Mononuclear cell (primary cell): Measurements from ENCODE around the gene GORASP1. TPM values are rescaled to one million over a fixed set of nuclear protein-coding genes. Genes with fewer than 3 reads are reported as not detected.

ENCODE experiments used
- H3K27me3 ChIP-seq: 2 replicates; pipeline ENCODE4 v1.6.0; 2011; ENCODE audit warnings: low read length, control low read depth; ENCODE audit not compliant: insufficient read depth
- H3K4me1 ChIP-seq: 2 replicates; pipeline ENCODE4 v1.5.1; 2011; ENCODE audit warnings: mild to moderate bottlenecking, low read length, control low read depth; ENCODE audit not compliant: insufficient read depth
- H3K4me3 ChIP-seq: 2 replicates; pipeline ENCODE4 v1.5.1; 2011; ENCODE audit warnings: mild to moderate bottlenecking, low read length, moderate library complexity
- H3K9me3 ChIP-seq: 2 replicates; pipeline ENCODE4 v1.5.1; 2011; ENCODE audit warnings: low read depth, mild to moderate bottlenecking, control low read depth, low read length
- total RNA-seq: library from RNA; depleted of rRNA; stranded (reverse); fragments of >200 nt; gene quantifications from one replicate; pipeline ENCODE4 v1.2.3, GENCODE V29; 2012

GORASP1 gene
- total RNA-seq, result 17.9 TPM

DNA sequence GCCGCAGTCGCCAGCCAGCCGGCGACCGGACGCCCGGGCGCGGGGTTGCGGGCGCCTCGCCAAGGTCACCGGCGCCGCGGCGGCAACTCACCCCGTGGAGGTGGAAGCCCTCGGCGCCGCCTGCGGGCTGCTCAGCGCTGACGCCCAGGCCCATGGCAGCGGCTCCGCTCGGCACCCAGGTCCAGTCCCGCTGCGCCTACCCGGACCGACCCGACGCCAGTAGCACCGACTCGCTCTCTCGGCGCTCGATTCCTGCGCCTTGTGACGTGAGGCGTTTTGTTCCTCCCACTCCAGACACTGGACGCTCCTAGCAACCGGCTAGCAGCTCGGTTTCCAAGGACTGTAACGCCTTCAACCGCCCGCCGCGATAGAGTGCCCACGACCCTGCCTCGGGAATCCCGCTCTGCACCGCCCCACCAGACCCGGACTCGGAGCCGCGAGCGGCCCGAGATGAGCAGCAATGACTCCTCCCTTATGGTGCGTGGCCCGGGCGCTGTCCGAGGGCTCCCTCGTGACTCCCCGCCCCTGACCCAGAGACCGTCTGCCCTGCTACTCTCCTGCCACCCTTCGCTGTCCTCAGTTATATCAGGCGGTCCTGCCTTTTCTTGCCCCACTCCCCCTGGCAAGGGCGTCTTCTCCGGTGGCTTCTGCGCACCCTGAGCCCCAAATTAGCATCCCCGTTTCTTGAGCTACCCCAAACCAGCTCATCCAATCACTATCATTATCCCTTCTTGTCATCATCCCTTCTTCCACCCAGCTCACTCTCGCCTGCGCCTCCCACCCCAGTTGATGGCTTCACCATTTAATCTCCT, at the start of gene GORASP1, which contains the start of gene TTC21A:
Gene GORASP1, minus strand, starts transcription at position 240 of the 812 bp plus-strand sequence. Its CDS starts 86 bp downstream, at position 154.
Gene TTC21A, plus strand, starts transcription at position 293 of the 812 bp plus-strand sequence. Its CDS starts 158 bp downstream, at position 451.
- Histone ChIP-seq H3K9me3 (no peaks in the 10 kb centered on the region), H3K4me3 (peak within 1 kb of the TSS; percentile 84), H3K4me1 (peaks cover 41% of the 10 kb centered on the region), H3K27me3 (no peaks in the 10 kb centered on the region)

DNA sequence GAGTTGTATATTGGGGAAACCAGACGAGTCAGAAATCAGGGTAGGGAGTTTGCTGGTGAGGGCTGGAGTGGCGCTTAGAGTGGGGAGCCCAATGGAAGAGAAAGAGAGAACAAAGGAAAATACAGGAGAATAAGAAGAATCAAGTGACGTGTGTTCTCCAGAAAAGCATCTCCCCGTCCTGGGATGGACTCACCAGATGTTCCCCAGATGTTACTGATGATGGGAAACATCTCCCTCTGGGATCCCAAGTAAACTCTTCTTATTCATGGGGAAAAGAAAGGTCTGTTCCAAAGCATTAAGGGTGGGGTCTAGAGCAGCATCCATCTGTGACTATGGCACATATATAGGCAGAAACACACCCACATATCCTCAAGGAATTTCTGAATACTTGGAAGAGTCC, 49.0 kb upstream of the GORASP1 start:
- H3K27me3 ChIP-seq, result no peaks in the 10 kb centered on the region
- peaks cover 14% of the 10 kb centered on the region for H3K4me1 ChIP-seq
- no peak overlapping the region for H3K4me3 ChIP-seq
- H3K9me3 ChIP-seq, result no peaks in the 10 kb centered on the region

DNA sequence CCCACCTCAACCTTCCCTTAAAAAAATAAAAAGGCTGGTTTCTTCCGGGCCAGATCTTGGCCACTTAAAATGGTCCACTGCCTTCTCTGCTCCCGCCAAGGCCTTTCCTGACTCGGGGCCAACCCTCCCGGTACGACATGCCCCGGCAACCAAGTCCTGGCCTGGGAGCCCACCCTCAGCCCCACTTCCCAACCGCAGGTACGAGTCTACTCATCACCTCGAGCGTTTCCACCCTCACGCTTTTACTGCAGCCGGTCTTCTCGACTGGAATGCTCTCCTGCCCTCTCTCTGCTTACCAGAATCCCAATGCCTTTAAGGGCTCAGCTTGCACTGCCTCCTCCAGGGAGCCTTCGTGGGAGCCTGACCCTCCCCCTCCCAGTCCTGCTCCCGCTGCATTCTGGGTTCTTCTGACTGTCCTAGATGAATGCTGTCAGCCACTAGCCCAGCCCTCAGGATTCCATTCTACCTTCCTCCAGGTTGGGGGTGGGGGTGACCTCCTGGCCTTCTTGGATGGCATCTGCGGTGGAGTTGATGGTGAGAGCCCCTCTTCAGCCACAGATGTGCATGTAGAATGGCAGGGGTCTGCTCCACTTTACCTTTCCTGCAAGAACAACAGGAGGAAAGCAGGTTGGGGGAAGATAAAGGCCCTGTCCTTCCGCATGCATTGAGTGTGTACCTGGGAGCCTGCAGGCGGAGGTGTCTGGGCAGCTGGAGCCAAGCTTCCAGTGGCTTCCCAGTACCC, 47.0 kb upstream of the GORASP1 start:
- peaks cover 34% of the 10 kb centered on the region for H3K4me1 ChIP-seq
- no peaks in the 10 kb centered on the region for H3K9me3 ChIP-seq
- H3K4me3 ChIP-seq, result no peak overlapping the region

DNA sequence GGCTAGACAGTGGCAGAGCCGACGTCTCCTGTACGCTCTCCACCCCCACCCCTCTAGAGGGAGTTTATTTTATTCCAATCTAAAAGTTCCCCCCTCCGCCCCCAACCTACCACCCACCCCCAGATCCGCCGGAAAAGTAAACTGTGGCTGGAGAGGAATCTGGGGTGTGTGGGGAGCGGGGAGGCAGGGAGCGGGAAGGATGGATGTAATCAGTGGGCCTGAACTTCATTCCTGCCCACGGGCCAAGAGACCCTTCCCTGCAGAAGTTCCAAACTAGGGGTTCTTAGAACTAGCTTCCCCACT, 46.5 kb upstream of the GORASP1 start:
- no peaks in the 10 kb centered on the region for H3K9me3 ChIP-seq
- no peaks in the 10 kb centered on the region for H3K27me3 ChIP-seq
- H3K4me1 ChIP-seq, result peaks cover 39% of the 10 kb centered on the region
- peak overlapping the region; percentile 93 for H3K4me3 ChIP-seq

More for the DNA sequence above, 47.0 kb upstream of the GORASP1 start:
- no peaks in the 10 kb centered on the region for H3K27me3 ChIP-seq

DNA sequence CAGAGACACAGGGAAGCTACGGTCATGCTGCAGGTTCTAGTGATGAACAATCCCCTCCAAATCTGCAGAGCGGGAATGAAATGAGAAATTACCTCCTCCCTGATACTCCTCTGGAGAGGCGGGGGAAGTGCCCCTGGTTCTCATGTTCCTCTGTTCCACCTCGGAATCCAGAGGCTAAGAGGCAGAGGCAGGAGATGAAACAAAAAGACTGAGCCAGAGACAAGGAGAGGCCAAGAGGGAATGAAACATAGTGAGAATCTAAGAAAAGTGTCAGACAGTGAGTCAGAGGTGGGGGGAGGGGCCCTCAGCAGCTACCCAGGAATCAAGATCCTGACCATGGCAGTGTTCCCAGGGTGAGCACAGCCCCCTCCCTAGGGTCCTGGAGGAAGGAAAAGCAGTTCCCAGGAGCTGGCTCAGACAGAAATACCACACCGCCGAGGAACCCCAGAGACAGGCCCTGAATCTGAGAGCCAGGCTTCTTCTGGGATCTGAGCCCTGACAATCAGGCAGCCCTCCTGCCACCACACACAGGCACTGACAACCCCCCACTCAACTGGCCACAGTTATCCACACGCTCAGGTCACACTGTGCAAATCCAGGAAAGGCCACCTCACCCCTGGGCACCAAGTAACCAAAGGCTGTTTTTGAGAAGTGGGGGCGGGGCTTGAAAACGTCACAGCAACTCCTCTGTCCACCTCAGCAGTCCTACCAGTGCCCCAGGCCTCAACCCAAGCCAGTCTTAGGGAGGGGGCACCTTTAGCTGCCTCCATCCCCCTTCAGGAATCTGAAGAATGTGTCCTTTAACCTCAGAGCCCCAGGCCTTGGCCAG, 43.6 kb upstream of the GORASP1 start:
- Histone ChIP-seq H3K9me3 (no peaks in the 10 kb centered on the region), H3K4me3 (no peak overlapping the region), H3K27me3 (no peaks in the 10 kb centered on the region), H3K4me1 (peaks cover 68% of the 10 kb centered on the region)

DNA sequence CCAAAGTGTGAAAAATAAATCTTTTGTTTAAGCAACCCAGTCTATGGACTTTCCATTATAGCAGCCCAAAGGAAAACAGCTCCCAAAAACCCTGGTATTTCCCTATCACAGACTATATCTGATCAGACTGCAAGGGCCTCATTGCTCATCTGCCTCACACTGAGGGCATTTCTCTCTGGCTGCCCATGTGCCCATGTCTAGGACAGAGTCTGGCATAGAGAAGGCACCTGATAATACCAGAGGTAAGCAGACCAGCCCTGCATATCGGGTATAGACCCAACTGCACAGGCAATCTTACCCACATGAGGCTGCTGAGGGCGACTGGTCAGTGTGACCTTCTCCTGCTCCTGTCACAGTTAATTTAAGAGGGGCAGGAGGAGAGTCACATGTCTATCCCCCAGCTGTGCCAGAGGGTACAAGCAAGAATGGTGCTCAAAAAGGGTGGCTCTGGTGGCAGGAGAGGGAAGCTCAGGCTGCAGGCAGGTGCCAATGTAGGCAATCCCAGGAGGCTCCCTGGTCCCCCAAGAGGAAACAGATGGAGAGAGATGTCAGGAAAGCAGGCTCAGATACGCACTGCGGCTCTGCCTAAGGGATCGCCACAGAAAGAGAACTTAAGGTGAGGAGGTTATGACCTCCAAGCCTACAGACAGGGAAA, 42.8 kb upstream of the GORASP1 start:
- Histone ChIP-seq H3K4me3 (no peak overlapping the region), H3K4me1 (peaks cover 72% of the 10 kb centered on the region), H3K27me3 (no peaks in the 10 kb centered on the region), H3K9me3 (no peaks in the 10 kb centered on the region)

DNA sequence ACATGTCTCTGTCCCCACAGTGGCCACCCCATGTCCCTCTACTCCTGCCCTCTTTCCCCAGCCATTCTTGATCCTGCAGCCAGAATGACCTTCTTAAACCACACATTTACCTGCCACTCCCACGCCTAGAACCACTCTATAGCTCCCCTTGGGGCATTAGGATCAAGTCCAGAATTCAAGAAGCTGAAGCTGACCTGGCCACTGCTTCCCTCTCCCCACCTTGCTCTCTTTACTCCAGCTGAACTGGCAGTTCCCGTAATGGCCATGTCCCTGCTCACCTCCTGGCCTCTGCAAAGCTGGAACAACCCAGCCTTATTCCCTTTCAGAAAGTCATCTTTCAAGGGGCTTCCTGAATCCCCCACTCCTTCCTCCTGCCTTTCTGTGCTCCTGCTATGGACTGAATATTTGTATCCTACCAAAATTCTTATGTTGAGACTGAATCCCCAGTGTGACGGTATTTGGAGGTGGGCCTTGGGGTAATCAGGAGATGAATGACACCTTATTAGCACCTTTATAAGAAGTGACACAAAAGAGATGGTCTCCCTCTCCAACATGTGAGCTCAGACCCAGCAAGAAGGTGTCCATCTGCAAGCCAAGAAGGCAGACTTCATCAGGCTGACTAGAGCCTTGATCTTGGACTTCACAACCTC, 42.2 kb upstream of the GORASP1 start:
- no peaks in the 10 kb centered on the region for H3K27me3 ChIP-seq
- H3K4me3 ChIP-seq, result no peak overlapping the region
- no peaks in the 10 kb centered on the region for H3K9me3 ChIP-seq
- peaks cover 72% of the 10 kb centered on the region for H3K4me1 ChIP-seq

DNA sequence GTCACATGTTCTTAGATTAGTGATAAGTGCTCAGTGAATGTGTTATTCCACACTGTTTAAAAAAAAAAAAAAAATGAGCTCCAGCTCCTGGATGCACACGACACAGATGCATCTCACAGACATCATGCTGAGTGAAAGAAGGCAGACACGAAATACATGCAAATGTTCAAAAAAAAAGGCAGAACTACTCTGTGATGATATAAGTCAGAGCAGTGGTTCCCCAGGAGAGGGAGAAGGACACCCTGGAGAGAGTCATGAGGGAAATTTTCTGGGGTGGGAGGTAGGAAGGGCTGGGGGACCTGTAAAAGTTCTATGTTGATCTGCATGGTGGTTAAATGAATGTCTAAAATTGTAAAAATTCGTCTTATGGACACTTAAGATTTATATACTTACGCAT, 41.6 kb upstream of the GORASP1 start:
- H3K4me1 ChIP-seq, result peaks cover 70% of the 10 kb centered on the region
- no peaks in the 10 kb centered on the region for H3K9me3 ChIP-seq
- H3K4me3 ChIP-seq, result no peak overlapping the region
- no peaks in the 10 kb centered on the region for H3K27me3 ChIP-seq

DNA sequence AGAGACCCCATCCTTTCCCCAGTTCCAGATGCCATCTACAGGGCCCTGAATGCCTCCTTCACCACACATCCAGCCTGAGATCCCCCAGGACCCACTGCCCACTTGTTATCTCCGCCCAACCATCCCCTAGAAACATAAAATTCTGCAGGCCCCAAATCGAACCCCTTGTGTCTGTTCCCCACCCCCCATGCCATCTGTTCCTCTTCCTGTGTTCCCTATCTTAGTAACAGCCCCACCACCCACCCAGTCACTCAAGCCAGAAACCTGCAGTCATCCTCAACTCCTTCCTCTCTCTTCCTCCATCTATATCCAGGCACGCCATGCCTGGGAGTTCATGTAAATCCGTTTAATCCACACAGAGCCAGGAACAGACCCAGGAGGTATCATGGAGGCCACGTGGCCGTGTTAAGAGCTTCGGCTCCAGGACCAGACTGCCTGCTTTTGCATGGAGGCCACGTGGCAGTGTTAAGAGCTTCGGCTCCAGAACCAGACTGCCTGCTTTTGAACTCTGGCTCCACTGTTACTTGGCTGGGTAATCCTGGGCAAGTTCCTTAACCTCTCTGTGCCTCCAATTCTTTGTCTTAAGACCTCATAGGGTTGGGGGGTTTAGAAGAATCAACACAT, 41.1 kb upstream of the GORASP1 start:
- Histone ChIP-seq H3K27me3 (no peaks in the 10 kb centered on the region), H3K4me1 (peaks cover 69% of the 10 kb centered on the region), H3K4me3 (no peak overlapping the region), H3K9me3 (no peaks in the 10 kb centered on the region)

DNA sequence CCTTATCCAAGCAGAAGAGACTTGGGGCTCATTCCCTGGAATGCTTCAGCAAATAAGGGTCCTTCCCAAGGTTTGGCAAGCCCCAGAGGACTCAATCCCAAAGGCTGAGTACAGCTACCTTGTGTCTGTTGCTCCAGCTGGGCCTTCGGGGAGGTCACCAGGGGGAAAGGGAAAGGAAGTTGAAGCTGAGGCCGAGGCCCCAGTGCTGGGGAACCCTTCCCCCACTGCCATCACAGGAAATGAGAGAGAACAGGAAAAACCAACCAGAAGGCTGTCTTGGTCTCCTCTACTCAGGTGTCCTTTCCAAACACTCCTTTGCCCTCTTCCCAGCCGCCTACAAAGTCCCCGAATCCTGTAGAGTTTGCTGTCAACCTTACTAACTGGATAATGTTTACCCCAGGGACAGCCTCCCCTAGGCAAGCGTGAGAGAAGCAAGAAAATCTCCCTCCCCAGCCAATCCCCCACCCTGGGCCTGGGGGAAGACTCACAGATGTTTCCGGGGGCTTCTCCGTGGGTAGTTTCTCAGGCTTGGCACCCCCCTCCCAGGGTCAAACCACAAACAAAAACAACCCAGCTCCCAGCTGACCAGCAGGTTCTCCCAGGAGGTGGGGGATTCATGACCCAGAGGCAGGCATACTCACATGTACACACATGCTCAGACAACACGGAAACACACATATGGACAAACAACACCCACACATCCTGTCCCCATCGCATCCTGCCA, 40.4 kb upstream of the GORASP1 start:
- Histone ChIP-seq H3K4me1 (peaks cover 71% of the 10 kb centered on the region), H3K4me3 (peak overlapping the region; percentile 2), H3K9me3 (no peaks in the 10 kb centered on the region), H3K27me3 (no peaks in the 10 kb centered on the region)

DNA sequence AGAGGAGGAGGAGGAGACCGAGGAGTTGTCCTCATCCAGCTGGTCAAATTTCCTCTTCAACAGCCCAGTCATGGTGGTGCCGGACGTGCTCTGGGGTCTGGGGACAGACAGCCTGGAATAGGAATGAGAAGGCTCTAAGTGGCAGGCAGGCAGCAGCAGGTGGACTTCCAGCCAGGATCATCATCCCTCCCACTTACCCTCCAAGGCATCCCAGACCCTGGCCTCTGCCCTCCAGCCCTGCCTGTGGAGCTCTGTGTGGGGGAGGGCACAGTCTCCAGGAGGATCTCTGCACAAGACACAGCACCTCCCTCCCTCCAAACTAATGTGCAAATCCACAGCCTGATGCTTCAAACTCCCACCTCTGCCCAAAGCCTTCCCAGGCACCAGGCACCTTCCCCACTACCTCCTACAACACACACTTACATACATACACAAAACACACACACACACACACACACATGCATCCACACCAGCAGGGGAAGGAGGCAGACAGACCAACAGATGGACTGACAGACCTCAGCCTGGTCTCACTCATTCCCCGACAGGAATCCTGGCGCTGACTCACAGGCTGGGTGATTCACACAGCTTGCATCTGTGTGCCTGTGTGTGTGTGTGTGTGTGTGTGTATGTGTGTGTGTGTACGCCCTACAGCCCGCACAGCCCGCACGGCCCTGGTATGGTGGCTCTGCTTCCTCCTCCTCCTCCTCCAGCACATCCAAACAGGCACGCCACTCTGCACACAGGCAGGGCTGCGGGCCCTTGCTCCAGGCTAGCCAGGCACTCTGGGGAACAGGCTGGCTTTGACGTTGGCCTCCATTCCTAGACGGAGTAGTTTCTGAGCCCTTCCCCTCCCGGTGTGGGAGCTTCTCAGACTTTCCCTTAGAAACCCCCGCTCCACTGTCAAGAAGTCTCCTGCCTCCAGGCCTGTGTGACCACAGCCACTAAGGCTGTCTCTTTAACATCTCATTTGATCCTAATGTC, 39.5 kb upstream of the GORASP1 start:
- Histone ChIP-seq H3K4me3 (peak overlapping the region; percentile 2), H3K4me1 (peaks cover 75% of the 10 kb centered on the region), H3K9me3 (no peaks in the 10 kb centered on the region), H3K27me3 (no peaks in the 10 kb centered on the region)

DNA sequence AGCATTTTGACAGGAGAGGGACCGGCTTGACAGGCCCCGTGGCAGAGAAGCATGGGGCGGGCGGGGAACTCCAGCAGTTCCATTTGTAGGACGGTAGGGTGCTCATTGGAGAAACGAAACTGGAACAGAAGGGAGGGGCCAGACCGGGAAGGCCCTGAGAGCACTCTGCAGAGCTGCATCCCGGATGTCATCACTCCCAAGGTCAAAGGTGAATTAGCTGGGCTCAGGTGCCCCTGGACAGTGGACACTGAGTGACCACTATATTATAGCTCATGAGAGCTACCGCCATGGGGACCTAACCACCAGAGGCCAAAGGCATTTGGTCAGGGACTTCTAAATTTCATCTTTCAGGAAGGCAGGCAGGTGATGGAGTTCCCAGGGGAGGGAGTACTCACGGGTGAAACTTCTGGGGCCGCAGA, 38.7 kb upstream of the GORASP1 start:
- Histone ChIP-seq H3K9me3 (no peaks in the 10 kb centered on the region), H3K4me1 (peaks cover 75% of the 10 kb centered on the region), H3K4me3 (no peak overlapping the region), H3K27me3 (no peaks in the 10 kb centered on the region)
